Peyer's patch (tissue), 4 donors: Measurements from ENCODE around the gene COL27A1.

Experiments used
- CTCF ChIP-seq, 6 experiments: fragments of 450-650 bp in 4 of 6; fragments of 200-600 bp in 2 of 6; sonication (generic) in 1 of 6; IDR thresholded peaks; one replicate each; pipeline ENCODE4 v1.5.1; 2017 to 2019; ENCODE audit warnings: antibody characterized with exemption in 6 of 6, mild to moderate bottlenecking in 3 of 6, moderate library complexity in 1 of 6
- POLR2A ChIP-seq, 2 donors: fragments of 450-650 bp; IDR thresholded peaks; one replicate each; pipeline ENCODE4 v1.5.1; 2017; ENCODE audit warnings: antibody characterized with exemption in 2 of 2, mild to moderate bottlenecking in 2 of 2, moderate library complexity in 2 of 2

GRCh38 chr9:114190563-114190905, 35.2 kb downstream of the COL27A1 start:
- TF ChIP-seq POLR2A (IDR thresholded peaks at IDR 0.05) (no peak), CTCF (IDR thresholded peaks at IDR 0.05) (no peak)
